GM19099 (cell line): Measurements from ENCODE around the gene NAV1.

ENCODE experiments used
- POLR2A ChIP-seq: IDR thresholded peaks from 3 replicates; pipeline ENCODE4 v1.6.1; 2011; ENCODE audit warnings: low read depth; ENCODE audit not compliant: insufficient read length; ENCODE audit errors: extremely low read depth

NAV1 gene

GRCh38 chr1:201573030-201573429, 34.1 kb downstream of the NAV1 start:
- TF ChIP-seq POLR2A = no peak

- no peak for TF ChIP-seq POLR2A
Observed at GRCh38 chr1:201573923-201574322, 35.0 kb downstream of the NAV1 start.

- no peak for TF ChIP-seq POLR2A
Observed at GRCh38 chr1:201575912-201576311, 37.0 kb downstream of the NAV1 start.

- TF ChIP-seq POLR2A = no peak
Observed at GRCh38 chr1:201576914-201577313, 38.0 kb downstream of the NAV1 start.

GRCh38 chr1:201578008-201578888, 39.3 kb downstream of the NAV1 start:
- TF ChIP-seq POLR2A = no peak

GRCh38 chr1:201582705-201583442, 43.9 kb downstream of the NAV1 start:
- no peak for TF ChIP-seq POLR2A

- TF ChIP-seq POLR2A = no peak
Observed at GRCh38 chr1:201583663-201584062, 44.7 kb downstream of the NAV1 start.

- TF ChIP-seq POLR2A = no peak
Observed at GRCh38 chr1:201584471-201585092, 45.7 kb downstream of the NAV1 start.

- TF ChIP-seq POLR2A = no peak
Observed at GRCh38 chr1:201585093-201585483, 46.2 kb downstream of the NAV1 start.

- TF ChIP-seq POLR2A = no peak
Observed at GRCh38 chr1:201585901-201586300, 47.0 kb downstream of the NAV1 start.

GRCh38 chr1:201586806-201587205, 47.9 kb downstream of the NAV1 start:
- no peak for TF ChIP-seq POLR2A

GRCh38 chr1:201587729-201588128, 48.8 kb downstream of the NAV1 start:
- no peak for TF ChIP-seq POLR2A
